Limb (tissue), 2 donors: ENCODE data around the gene RTP4.
"Not testable (repeated sequence)": the region's sequence is repeated elsewhere in the genome, so short reads cannot be mapped to it uniquely, and the experiment has no call there.

Experiments used
- DNase-seq, 2 donors: peaks; one replicate each; pipeline ENCODE4 v3.0.0-alpha.2; 2016; ENCODE audit errors: extremely low spot score in 2 of 2

Gene RTP4

DNA sequence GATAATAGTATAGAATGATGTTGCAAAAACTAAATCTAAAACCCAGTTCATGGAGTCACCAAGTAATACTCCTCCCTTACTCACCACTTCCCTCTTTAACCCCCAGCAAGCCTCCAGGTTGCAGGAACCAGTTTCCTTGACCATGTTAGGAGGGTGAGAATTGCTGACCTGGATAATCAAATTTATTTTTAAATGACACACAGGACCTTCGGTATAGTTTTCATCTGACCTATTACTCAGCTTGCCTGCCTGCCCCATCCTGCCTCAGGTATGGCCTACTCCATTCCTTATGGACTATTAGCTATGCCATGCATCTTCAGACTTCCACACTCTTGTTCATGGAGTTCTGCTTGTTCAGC is 883 bp downstream of the RTP4 start:
- no peak for DNase-seq

DNA sequence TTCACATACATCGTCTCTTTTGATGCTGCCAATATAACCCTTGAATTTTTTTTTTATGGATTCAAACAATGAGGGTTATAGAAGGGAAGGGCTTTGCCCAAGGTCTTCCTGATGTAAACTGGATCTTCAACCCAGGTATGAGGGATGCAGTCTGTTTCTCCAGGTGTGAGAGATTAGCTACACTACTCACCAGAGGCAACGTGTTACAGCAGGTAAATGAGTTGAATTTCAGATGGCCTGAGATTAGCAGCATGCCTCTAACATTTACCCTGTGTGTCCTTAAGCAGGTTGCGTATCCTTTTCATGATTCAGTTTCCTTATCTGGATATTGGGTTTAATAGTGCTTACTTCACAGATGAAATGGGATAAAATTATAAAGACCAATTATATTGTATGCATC is 1.9 kb downstream of the RTP4 start:
- DNase-seq = no peak

DNA sequence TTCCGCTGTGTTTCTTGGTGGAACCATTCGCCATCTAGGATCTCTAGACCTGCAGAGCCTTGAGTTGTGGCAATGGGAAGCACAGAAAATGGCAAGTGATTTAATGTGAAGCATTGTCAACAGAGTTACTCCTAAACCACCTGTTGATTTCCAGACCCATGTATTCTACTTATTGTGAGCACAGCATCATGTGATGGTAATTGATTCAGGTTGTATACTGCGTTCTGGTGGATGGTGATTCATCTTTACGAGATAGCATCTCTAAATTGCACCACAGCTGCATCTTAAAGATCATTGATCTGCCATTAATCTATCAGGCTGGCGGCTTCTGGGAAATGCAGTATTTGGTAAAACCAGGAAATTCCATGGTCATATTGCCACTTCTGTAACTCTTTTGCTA is 7.4 kb downstream of the RTP4 start:
- no peak for DNase-seq

DNA sequence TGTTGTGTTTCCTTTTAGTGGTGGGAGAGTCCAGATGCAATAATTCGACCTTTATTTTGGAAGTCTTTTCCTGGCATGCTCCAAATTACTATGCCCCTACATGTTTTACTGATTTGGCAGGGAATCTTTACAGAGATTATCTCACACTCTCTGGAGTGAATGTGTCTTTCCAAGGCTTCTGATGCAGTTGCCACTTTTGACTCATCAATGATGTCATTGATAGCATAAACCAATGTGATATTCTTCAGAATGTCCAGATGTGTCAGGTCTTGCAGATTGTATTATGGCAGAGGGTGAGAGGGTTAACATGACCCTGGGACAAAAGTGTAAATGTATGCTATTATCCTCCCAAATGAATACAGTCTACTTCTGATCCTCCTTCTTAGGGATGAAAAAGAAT is 9.7 kb downstream of the RTP4 start:
- no peak for DNase-seq

DNA sequence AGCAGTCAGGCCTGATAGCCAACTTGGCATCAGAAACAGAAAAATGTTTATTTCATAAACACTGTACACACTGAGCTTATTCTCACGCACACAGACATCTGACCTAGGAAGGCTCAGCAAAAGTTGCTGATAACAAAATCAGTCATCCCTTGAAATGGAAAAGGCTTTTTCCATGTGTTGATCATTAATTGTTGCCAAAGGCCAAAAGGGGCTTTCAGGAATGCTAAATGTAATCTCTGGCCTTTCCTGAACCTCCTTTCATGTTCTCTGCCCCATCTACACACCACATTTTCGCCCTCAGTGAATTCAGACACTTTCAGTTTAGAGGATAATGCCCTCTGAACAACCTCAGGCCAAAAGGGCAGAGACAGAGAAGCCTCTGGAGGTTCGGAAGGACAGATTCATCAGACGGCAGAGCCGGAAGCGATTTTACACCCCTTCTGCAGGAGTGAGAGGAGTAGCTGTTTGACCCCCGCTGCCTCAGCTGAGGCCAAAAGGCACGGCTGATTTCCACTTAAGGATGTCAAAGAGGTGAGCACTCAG is 14.5 kb downstream of the RTP4 start:
- no peak for DNase-seq

DNA sequence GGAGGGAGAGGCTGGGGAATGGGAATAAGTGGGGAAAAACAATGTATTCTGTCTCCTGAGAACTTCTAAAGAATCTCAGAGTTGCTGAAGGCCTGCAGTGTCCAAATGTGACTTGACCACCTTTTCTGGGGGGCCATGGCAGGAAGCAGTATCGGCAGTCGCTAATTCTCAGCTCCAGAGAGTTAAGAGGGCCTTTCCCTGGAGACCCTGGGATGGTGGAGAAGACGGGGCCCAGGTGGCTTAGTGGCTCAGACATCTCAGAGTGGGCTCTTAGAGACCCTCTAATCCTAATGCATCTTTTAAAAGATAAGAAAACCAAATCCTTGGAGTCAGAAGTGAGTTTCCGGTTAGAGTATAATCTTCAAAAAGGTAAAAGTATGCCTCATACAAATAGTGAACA is 15.1 kb downstream of the RTP4 start:
- no peak for DNase-seq

DNA sequence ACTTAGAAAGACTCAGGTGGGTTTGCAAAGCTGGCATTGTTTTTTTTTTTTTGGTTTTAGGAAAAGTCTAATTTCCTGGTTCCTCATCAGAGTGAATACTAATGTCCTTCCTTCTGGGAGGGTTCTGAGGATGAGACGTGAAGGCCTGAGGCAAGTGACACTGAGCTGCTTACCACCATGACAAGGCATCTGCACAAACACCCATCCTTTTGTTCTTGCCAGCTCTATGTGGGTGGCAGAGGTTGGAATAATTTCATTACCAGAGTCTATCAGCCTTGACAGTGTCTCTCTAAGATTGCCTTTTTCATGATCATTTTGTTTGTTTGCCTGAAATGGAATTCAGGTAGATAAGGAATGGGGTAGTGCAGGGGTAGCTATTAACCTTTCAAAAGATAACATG is 17.1 kb downstream of the RTP4 start:
- no peak for DNase-seq

DNA sequence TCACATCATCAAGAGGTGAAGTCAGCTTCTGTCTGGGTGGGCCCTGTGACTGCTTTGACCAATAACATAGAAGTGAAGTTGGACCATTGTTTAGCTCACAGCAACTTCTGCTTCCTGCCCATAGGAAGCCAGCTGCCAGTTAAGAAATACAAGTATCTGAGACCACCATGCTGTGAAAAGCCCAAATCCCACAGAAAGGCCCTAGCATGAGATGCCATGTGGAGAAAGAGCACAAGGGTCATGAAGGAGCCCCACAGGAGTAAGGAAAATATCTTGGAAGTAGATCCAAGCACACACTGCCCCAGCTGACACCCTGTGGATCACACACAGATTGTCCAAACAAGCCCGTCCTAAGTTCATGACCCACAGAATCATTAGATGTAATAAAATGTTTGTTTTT is 28.5 kb downstream of the RTP4 start:
- DNase-seq = no peak

DNA sequence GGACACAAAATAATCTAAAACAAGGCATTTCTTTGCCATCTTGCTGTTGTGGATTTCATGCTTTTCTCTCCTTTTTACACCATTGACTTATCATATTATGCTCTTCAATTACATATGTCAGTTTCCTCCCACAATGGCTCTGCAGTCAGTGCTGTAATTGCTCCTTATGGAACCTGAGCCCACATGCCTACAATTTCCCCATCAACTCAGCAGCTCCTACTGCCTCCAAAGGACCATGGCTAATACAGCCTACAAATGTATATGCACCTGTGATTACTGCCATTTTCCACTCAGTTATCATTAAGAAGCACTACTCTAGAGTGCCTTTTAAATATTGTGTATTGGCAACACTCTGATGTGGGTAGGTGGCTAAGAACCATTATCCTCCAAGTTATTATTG is 30.8 kb downstream of the RTP4 start:
- no peak for DNase-seq

DNA sequence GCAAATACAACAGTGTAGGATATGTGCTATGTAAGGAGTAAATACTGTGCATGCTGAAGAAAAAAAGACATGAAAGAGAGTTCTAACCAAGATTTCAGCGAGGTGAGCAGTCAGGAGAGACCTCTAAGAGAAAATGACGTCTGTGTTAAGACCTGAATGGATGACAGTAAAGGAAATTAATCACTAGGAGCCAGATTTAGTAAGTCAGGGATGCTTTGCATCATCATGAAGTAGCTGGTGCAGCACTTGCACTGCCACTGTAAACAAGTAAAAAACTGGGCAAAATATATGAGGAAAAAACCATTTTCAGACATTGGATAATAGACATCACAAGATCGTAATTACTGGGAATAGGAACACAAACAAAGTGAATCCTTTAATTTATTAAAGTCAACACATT is 32.6 kb downstream of the RTP4 start:
- no peak for DNase-seq

DNA sequence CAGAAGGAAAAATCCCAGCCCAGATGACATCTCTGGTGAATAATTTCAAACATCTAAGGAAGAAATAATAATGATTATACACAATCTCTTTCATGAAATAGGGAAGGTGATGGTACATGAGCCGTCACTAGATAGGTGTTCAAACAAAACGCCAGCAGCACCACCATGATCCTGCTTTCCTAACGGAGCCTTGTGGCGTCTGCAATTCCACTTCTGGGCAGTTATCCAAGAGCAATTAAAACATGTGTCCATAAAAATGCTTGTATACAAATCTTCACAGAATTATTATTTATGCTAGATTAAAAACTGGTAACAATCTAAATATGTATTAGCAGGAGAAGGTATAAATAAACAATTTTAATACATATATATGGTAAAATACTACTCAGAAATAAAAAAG is 33.7 kb downstream of the RTP4 start:
- no peak for DNase-seq

DNA sequence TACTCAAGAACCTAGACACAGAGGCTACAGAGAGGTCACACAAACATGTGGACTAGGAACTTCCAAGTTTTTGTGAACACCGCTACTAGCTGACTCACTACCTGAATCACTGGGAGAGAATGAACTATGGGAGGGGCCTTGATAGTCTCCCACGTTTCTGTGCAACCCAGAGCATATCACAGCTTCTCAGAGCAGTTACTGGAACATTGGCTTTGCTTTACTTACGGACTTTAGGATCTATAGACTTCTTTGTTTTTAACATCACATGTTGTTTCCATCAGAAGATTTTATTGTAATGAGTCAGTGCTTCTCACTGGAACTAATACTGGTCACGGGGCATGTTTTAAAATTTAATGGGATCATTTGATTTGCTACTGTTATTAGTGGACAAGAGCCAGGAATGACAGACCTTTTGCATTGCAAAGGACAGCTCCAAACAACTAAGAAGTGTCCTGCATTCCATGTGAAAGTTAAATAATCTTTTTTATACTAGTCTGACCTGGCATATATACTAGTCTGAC is 35.6 kb downstream of the RTP4 start:
- DNase-seq = peak in 1 of 2 donors; percentile 7

DNA sequence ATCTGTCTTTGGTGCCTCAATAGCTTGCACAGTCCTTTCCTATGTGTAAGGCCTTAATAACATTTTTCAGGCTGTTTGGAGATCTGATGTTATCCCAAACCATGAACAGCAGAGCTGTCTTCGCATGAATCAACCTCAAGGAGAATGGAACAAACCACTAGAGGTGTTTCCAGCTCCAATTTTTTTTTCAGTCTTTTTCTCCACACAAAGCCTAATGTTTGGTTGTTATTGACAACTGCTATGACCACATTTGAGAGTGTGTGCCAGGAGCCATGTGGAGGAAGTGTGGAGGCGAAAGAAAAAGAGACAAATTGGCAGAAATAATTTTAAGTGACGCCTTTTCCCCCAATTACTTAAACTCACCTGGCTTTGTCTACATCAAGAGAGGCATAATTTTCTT is 38.7 kb downstream of the RTP4 start:
- DNase-seq = no peak

DNA sequence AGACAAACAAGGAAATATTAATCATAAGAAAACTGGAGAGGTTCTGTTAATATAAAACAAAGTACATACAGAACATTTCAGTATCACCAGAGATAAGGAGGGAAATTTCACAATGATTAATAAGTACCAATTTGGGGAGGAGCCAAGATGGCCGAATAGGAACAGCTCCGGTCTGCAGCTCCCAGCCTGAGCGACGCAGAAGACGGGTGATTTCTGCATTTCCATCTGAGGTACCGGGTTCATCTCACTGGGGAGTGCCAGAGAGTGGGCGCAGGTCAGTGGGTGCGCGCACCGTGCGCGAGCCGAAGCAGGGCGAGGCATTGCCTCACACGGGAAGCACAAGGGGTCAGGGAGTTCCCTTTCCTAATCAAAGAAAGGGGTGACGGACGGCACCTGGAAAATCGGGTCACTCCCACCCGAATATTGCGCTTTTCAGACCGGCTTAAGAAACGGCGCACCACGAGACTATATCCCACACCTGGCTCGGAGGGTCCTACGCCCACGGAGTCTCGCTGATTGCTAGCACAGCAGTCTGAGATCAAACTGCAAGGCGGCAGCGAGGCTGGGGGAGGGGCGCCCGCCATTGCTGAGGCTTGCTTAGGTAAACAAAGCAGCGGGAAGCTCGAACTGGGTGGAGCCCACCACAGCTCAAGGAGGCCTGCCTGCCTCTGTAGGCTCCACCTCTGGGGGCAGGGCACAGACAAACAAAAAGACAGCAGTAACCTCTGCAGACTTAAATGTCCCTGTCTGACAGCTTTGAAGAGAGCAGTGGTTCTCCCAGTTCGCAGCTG is 44.0 kb downstream of the RTP4 start:
- DNase-seq = not testable (repeated sequence)
